GM23338 (cell line): Measurements from ENCODE around the gene TUBB1. TPM values are rescaled to one million over a fixed set of nuclear protein-coding genes. Genes with fewer than 3 reads are reported as not detected.

Source experiments
- ATAC-seq: fragments of 200-7000 bp; cut with Tn5 transposase; 3 replicates; pipeline ENCODE4 v1.9.1; 2020
- DNase-seq: peaks from one replicate; pipeline ENCODE4 v3.0.0-alpha.2; 2015; ENCODE audit warnings: low spot score
- H2AFZ ChIP-seq: fragments of 200-600 bp; sonication (generic); 2 replicates; pipeline ENCODE4 v1.8.0; 2016; ENCODE audit warnings: antibody characterized with exemption, mild to moderate bottlenecking, moderate library complexity
- H3F3A ChIP-seq: fragments of 200-600 bp; sonication (generic); replicated peaks from 2 replicates; pipeline ENCODE4 v1.8.0; 2017; ENCODE audit warnings: antibody characterized with exemption, mixed run types, low read depth
- H3K27ac ChIP-seq: fragments of 200-600 bp; sonication (generic); 2 replicates; pipeline ENCODE4 v1.6.1; 2016; ENCODE audit warnings: low read depth
- H3K27me3 ChIP-seq: fragments of 200-600 bp; sonication (generic); 2 replicates; pipeline ENCODE4 v1.8.0; 2016; ENCODE audit warnings: mild to moderate bottlenecking, mixed run types, moderate library complexity; ENCODE audit not compliant: insufficient read depth
- H3K36me3 ChIP-seq: fragments of 200-600 bp; sonication (generic); 2 replicates; pipeline ENCODE4 v1.8.0; 2016; ENCODE audit warnings: mild to moderate bottlenecking; ENCODE audit not compliant: insufficient read depth
- H3K4me1 ChIP-seq: fragments of 200-600 bp; sonication (generic); 2 replicates; pipeline ENCODE4 v1.8.0; 2016; ENCODE audit warnings: mild to moderate bottlenecking, moderate library complexity; ENCODE audit not compliant: insufficient read depth
- H3K4me2 ChIP-seq: fragments of 200-600 bp; sonication (generic); 2 replicates; pipeline ENCODE4 v1.7.1; 2017; ENCODE audit warnings: mixed run types
- H3K4me3 ChIP-seq: fragments of 200-600 bp; sonication (generic); 2 replicates; pipeline ENCODE4 v1.6.1; 2016; ENCODE audit warnings: mixed run types
- H3K79me2 ChIP-seq: fragments of 200-600 bp; sonication (generic); replicated peaks from 2 replicates; pipeline ENCODE4 v1.8.0; 2017; ENCODE audit warnings: mild to moderate bottlenecking; ENCODE audit not compliant: insufficient read depth
- H3K9me2 ChIP-seq: fragments of 200-600 bp; sonication (generic); 2 replicates; pipeline ENCODE4 v1.8.0; 2017; ENCODE audit not compliant: insufficient read depth
- H4K20me1 ChIP-seq: fragments of 200-600 bp; sonication (generic); replicated peaks from 2 replicates; pipeline ENCODE4 v1.8.0; 2017; ENCODE audit warnings: mild to moderate bottlenecking; ENCODE audit not compliant: insufficient read depth
- H3K27ac Mint-ChIP-seq: 2 replicates; pipeline ENCODE4 v1.8.0; 2020; ENCODE audit warnings: inconsistent platforms, mild to moderate bottlenecking, moderate library complexity, mixed read lengths
- H3K27me3 Mint-ChIP-seq: 3 replicates; pipeline ENCODE4 v1.8.0; 2022; ENCODE audit warnings: low read depth, mild to moderate bottlenecking, moderate library complexity, mixed read lengths, inconsistent platforms; ENCODE audit not compliant: insufficient read depth, poor library complexity
- H3K36me3 Mint-ChIP-seq: 3 replicates; pipeline ENCODE4 v1.8.0; 2021; ENCODE audit warnings: low read depth, mild to moderate bottlenecking, inconsistent platforms, moderate library complexity, mixed read lengths
- H3K4me1 Mint-ChIP-seq: 3 replicates; pipeline ENCODE4 v1.8.0; 2020; ENCODE audit warnings: mild to moderate bottlenecking, inconsistent platforms, mixed read lengths
- H3K4me3 Mint-ChIP-seq: 3 replicates; pipeline ENCODE4 v1.8.0; 2021; ENCODE audit warnings: moderate library complexity, mild to moderate bottlenecking, inconsistent platforms, mixed read lengths
- H3K9me3 Mint-ChIP-seq: 3 replicates; pipeline ENCODE4 v1.8.0; 2020; ENCODE audit warnings: moderate library complexity, mild to moderate bottlenecking, inconsistent platforms, mixed read lengths
- CREB1 ChIP-seq: fragments of 250-450 bp; sonication (Bioruptor Pico); IDR thresholded peaks from 2 replicates; pipeline ENCODE4 v1.5.0; 2020; ENCODE audit warnings: low read depth, mild to moderate bottlenecking, moderate library complexity
- ETS1 ChIP-seq: IDR thresholded peaks from 2 replicates; pipeline ENCODE4 v1.6.1; 2016; ENCODE audit warnings: antibody characterized with exemption
- EZH2 ChIP-seq: fragments of 200-600 bp; sonication (generic); IDR thresholded peaks from one replicate; pipeline ENCODE4 v1.8.0; 2017; ENCODE audit warnings: antibody characterized with exemption, mild to moderate bottlenecking, low read depth; ENCODE audit not compliant: unreplicated experiment
- EZH2phosphoT487 ChIP-seq: fragments of 200-600 bp; sonication (generic); IDR thresholded peaks from one replicate; pipeline ENCODE4 v1.8.1; 2018; ENCODE audit warnings: antibody characterized with exemption; ENCODE audit not compliant: unreplicated experiment
- JUNB ChIP-seq: IDR thresholded peaks from one replicate; pipeline ENCODE4 v1.6.1; 2016; ENCODE audit warnings: antibody characterized with exemption; ENCODE audit not compliant: unreplicated experiment
- NANOG ChIP-seq: IDR thresholded peaks from 2 replicates; pipeline ENCODE4 v1.6.1; 2016; ENCODE audit warnings: antibody characterized with exemption, borderline replicate concordance
- POLR2AphosphoS5 ChIP-seq: IDR thresholded peaks from 2 replicates; pipeline ENCODE4 v1.6.1; 2016; ENCODE audit warnings: antibody characterized with exemption, low read depth
- STAT1 ChIP-seq: IDR thresholded peaks from one replicate; pipeline ENCODE4 v1.6.1; 2016; ENCODE audit warnings: antibody characterized with exemption; ENCODE audit not compliant: unreplicated experiment
- ZNF114 ChIP-seq: fragments of 250-450 bp; sonication (Bioruptor Pico); IDR thresholded peaks from 2 replicates; pipeline ENCODE4 v1.5.0; 2020; ENCODE audit warnings: mild to moderate bottlenecking, moderate library complexity
- ZNF331 ChIP-seq: fragments of 250-450 bp; sonication (Bioruptor Pico); IDR thresholded peaks from 2 replicates; pipeline ENCODE4 v1.5.0; 2020; ENCODE audit warnings: low read depth, mild to moderate bottlenecking, moderate library complexity
- ZNF462 ChIP-seq: fragments of 250-450 bp; sonication (Bioruptor Pico); IDR thresholded peaks from 2 replicates; pipeline ENCODE4 v1.5.0; 2020; ENCODE audit warnings: mild to moderate bottlenecking, moderate library complexity
- polyA plus RNA-seq: library from polyadenylated mRNA; unstranded; fragments of >200 nt; fragmentation: Nextera tagmentation; extraction: Ambion mirVana; gene quantifications from 2 replicates; pipeline ENCODE4 v1.2.1, GENCODE V29; 2016
- total RNA-seq: library from RNA; depleted of rRNA; stranded (reverse); fragments of >200 nt; shearing (Covaris generic); gene quantifications from 2 replicates; pipeline ENCODE4 v1.2.3, GENCODE V29; 2014
- TF ChIP-seq, protein P1 (sequence below): IDR thresholded peaks from one replicate; pipeline ENCODE4 v1.6.1; 2018; ENCODE audit warnings: antibody characterized with exemption; ENCODE audit not compliant: unreplicated experiment
- TF ChIP-seq, protein P2 (sequence below), 2 experiments: fragments of 200-600 bp in 1 of 2; sonication (generic) in 1 of 2; conservative IDR thresholded peaks; 2 replicates each; pipeline versions ENCODE4 v1.5.1 to v1.6.1; 2016 to 2017; ENCODE audit warnings: antibody characterized with exemption in 2 of 2, low read depth in 2 of 2, mild to moderate bottlenecking in 2 of 2, moderate library complexity in 1 of 2

Gene TUBB1
- total and polyA plus RNA-seq, 2 experiments from 2014 or later: not detected

DNA sequence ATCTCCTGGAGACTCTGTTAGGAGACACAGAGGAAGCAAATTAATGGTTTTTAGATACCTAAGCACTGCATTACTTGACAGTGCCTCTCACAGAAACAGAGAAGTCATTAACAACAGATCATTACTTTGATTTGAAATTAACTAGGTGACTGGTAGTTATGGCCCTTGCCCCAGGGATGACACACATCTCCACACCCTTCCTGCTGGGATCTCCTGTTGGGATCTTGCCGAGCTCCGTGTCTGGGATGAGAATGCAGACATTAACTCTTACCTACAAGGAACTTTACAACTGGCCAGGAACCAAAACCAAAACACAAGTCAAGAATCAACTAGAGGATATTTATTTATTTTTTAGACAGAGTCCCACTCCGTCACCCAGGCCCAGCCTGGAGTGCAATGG, 25.6 kb downstream of the TUBB1 start:
- Histone ChIP-seq H4K20me1 (peaks cover 16% of the 10 kb centered on the region; the same call in 1 of the 2 replicates), H3K36me3 (no peaks in the 10 kb centered on the region), H3K9me2 (no peaks in the 10 kb centered on the region), H3F3A (peaks cover 6% of the 10 kb centered on the region; the same call in 1 of the 2 replicates), H3K27ac (no peak overlapping the region), H3K4me1 (0 out of 2 replicates have a peak, but pooled peaks cover 3% of the 10 kb centered on the region), H3K4me3 (no peak overlapping the region), H3K27me3 (no peaks in the 10 kb centered on the region), H2AFZ (no peak overlapping the region), H3K79me2 (peaks cover 25% of the 10 kb centered on the region), H3K4me2 (no peak overlapping the region)
- peaks cover 5% of the 10 kb centered on the region; the same call in 2 of the 3 replicates for H3K36me3 Mint-ChIP-seq
- H3K4me1 Mint-ChIP-seq: peaks cover 16% of the 10 kb centered on the region
- no peaks in the 10 kb centered on the region for H3K9me3 Mint-ChIP-seq
- no peak for DNase-seq
- H3K27me3 Mint-ChIP-seq: peaks cover 8% of the 10 kb centered on the region
- H3K27ac Mint-ChIP-seq: no peak overlapping the region
- no peak for ATAC-seq
- H3K4me3 Mint-ChIP-seq: no peak overlapping the region
- no peak for TF ChIP-seq ZNF462 (CRISPR knock-in tag)
- no peak for TF ChIP-seq ETS1
- TF ChIP-seq JUNB: no peak
- no peak for TF ChIP-seq POLR2AphosphoS5
- TF ChIP-seq, protein P1, sequence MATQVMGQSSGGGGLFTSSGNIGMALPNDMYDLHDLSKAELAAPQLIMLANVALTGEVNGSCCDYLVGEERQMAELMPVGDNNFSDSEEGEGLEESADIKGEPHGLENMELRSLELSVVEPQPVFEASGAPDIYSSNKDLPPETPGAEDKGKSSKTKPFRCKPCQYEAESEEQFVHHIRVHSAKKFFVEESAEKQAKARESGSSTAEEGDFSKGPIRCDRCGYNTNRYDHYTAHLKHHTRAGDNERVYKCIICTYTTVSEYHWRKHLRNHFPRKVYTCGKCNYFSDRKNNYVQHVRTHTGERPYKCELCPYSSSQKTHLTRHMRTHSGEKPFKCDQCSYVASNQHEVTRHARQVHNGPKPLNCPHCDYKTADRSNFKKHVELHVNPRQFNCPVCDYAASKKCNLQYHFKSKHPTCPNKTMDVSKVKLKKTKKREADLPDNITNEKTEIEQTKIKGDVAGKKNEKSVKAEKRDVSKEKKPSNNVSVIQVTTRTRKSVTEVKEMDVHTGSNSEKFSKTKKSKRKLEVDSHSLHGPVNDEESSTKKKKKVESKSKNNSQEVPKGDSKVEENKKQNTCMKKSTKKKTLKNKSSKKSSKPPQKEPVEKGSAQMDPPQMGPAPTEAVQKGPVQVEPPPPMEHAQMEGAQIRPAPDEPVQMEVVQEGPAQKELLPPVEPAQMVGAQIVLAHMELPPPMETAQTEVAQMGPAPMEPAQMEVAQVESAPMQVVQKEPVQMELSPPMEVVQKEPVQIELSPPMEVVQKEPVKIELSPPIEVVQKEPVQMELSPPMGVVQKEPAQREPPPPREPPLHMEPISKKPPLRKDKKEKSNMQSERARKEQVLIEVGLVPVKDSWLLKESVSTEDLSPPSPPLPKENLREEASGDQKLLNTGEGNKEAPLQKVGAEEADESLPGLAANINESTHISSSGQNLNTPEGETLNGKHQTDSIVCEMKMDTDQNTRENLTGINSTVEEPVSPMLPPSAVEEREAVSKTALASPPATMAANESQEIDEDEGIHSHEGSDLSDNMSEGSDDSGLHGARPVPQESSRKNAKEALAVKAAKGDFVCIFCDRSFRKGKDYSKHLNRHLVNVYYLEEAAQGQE: no peak
- no peak for TF ChIP-seq NANOG
- no peak for TF ChIP-seq ZNF331 (CRISPR knock-in tag)
- no peak for TF ChIP-seq ZNF114
- no peak for TF ChIP-seq STAT1
- TF ChIP-seq EZH2phosphoT487: no peak
- no peak for TF ChIP-seq EZH2
- TF ChIP-seq, protein P2, sequence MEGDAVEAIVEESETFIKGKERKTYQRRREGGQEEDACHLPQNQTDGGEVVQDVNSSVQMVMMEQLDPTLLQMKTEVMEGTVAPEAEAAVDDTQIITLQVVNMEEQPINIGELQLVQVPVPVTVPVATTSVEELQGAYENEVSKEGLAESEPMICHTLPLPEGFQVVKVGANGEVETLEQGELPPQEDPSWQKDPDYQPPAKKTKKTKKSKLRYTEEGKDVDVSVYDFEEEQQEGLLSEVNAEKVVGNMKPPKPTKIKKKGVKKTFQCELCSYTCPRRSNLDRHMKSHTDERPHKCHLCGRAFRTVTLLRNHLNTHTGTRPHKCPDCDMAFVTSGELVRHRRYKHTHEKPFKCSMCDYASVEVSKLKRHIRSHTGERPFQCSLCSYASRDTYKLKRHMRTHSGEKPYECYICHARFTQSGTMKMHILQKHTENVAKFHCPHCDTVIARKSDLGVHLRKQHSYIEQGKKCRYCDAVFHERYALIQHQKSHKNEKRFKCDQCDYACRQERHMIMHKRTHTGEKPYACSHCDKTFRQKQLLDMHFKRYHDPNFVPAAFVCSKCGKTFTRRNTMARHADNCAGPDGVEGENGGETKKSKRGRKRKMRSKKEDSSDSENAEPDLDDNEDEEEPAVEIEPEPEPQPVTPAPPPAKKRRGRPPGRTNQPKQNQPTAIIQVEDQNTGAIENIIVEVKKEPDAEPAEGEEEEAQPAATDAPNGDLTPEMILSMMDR (conservative IDR thresholded peaks at IDR 0.05; ENCODE audit: low read depth in 2 of 2): no peak
- TF ChIP-seq CREB1 (CRISPR knock-in tag): no peak
